Measurements from ENCODE around the gene NUP160.

GRCh38 chr11:47889714-47890441 lies 41.7 kb upstream of the NUP160 start:
- no peak for TF ChIP-seq ESRRA (IDR thresholded peaks at IDR 0.05; ENCODE audit: low read length)
- no peak for TF ChIP-seq TAF1 (IDR thresholded peaks at IDR 0.05; ENCODE audit: borderline replicate concordance, low read depth, low read length)
- TF ChIP-seq CTCF (IDR thresholded peaks at IDR 0.05 in 2 of 3, conservative IDR thresholded peaks at IDR 0.05 in 1 of 3; ENCODE audit: control insufficient read depth in 2 of 3, extremely low read depth in 1 of 3, insufficient read depth in 1 of 3, low read depth in 3 of 3, low read length in 3 of 3): no peak
- TF ChIP-seq RAD51 (IDR thresholded peaks at IDR 0.05): no peak
- no peak for TF ChIP-seq ZBTB40 (IDR thresholded peaks at IDR 0.05; ENCODE audit: borderline replicate concordance)

Measured in GM12878 (cell line).